HepG2 (cell line): ENCODE data around the gene NOTCH4. TPM values are rescaled to one million over a fixed set of nuclear protein-coding genes. Genes with fewer than 3 reads are reported as not detected.
A peak's percentile ranks its signal among the peaks of the same experiment; 100 is the strongest.

Experiments
- AHR ChIP-seq: IDR thresholded peaks from 2 replicates; pipeline ENCODE4 v1.6.1; 2018; ENCODE audit warnings: missing genetic modification reagents, missing compliant biosample characterization
- BRD4 ChIP-seq: sonication (generic); formaldehyde crosslinking; IDR thresholded peaks from 2 replicates; pipeline ENCODE4 v1.4.0; 2020; ENCODE audit warnings: missing genetic modification reagents
- CC2D1A ChIP-seq: sonication (generic); formaldehyde crosslinking; IDR thresholded peaks from 2 replicates; pipeline ENCODE4 v1.8.1; 2023; ENCODE audit warnings: mild to moderate bottlenecking, missing genetic modification reagents
- DRAP1 ChIP-seq: IDR thresholded peaks from 2 replicates; pipeline ENCODE4 v1.6.1; 2016; ENCODE audit warnings: missing genetic modification reagents, missing compliant biosample characterization
- GPN1 ChIP-seq: sonication (generic); formaldehyde crosslinking; IDR thresholded peaks from 2 replicates; pipeline ENCODE4 v1.5.1; 2020; ENCODE audit warnings: missing genetic modification reagents, borderline replicate concordance
- IRX3 ChIP-seq: sonication (generic); formaldehyde crosslinking; IDR thresholded peaks from 2 replicates; pipeline ENCODE4 v1.8.1; 2023; ENCODE audit warnings: mild to moderate bottlenecking, low read depth, missing genetic modification reagents, borderline replicate concordance
- KLF15 ChIP-seq: sonication (generic); formaldehyde crosslinking; IDR thresholded peaks from 2 replicates; pipeline ENCODE4 v1.8.1; 2023; ENCODE audit warnings: borderline replicate concordance, mild to moderate bottlenecking, inconsistent platforms, missing genetic modification reagents, mixed read lengths
- KMT2A ChIP-seq: sonication (generic); formaldehyde crosslinking; IDR thresholded peaks from 2 replicates; pipeline ENCODE4 v1.4.0; 2020; ENCODE audit warnings: missing genetic modification reagents
- MLXIP ChIP-seq: sonication (generic); formaldehyde crosslinking; IDR thresholded peaks from 2 replicates; pipeline ENCODE4 v1.9.0; 2021; ENCODE audit warnings: missing genetic modification reagents, borderline replicate concordance
- MTF1 ChIP-seq: sonication (generic); formaldehyde crosslinking; IDR thresholded peaks from 2 replicates; pipeline ENCODE4 v1.5.0; 2020; ENCODE audit warnings: missing genetic modification reagents
- MYPOP ChIP-seq: sonication (generic); formaldehyde crosslinking; IDR thresholded peaks from 2 replicates; pipeline ENCODE4 v1.8.1; 2023; ENCODE audit warnings: mild to moderate bottlenecking, moderate library complexity, missing genetic modification reagents
- NFRKB ChIP-seq: fragments of 450-650 bp; IDR thresholded peaks from 2 replicates; pipeline ENCODE4 v1.6.1; 2017
- PPARG ChIP-seq: conservative IDR thresholded peaks from 2 replicates; pipeline ENCODE4 v1.6.1; 2016; ENCODE audit warnings: missing biosample characterization, missing genetic modification reagents
- REPIN1 ChIP-seq: sonication (generic); formaldehyde crosslinking; IDR thresholded peaks from 2 replicates; pipeline ENCODE4 v1.8.0; 2022; ENCODE audit warnings: missing genetic modification reagents, low read depth, mild to moderate bottlenecking, borderline replicate concordance
- SOX6 ChIP-seq, 2 experiments: fragments of 450-650 bp in 1 of 2; sonication (generic) in 1 of 2; formaldehyde crosslinking in 1 of 2; IDR thresholded peaks; 2 replicates each; pipeline versions ENCODE4 v1.4.0 to v1.6.1; 2017 to 2020; ENCODE audit warnings: antibody characterized with exemption in 1 of 2, mild to moderate bottlenecking in 1 of 2, missing genetic modification reagents in 1 of 2
- SRF ChIP-seq: IDR thresholded peaks from 2 replicates; pipeline ENCODE4 v1.6.1; 2011; ENCODE audit warnings: mild to moderate bottlenecking, low read depth, low read length, moderate library complexity
- SRY ChIP-seq: sonication (generic); formaldehyde crosslinking; IDR thresholded peaks from 2 replicates; pipeline ENCODE4 v1.8.0; 2022; ENCODE audit warnings: mild to moderate bottlenecking, missing genetic modification reagents
- TAF15 ChIP-seq: fragments of 200-400 bp; formaldehyde crosslinking; IDR thresholded peaks from one replicate; pipeline ENCODE4 v1.6.1; 2018; ENCODE audit warnings: mild to moderate bottlenecking, low read depth, low read length; ENCODE audit not compliant: poor library complexity, severe bottlenecking
- U2AF2 ChIP-seq: fragments of 200-400 bp; formaldehyde crosslinking; IDR thresholded peaks from 2 replicates; pipeline ENCODE4 v1.6.1; 2017; ENCODE audit warnings: low read depth, mild to moderate bottlenecking, low read length
- ZNF124 ChIP-seq: sonication (generic); formaldehyde crosslinking; IDR thresholded peaks from 2 replicates; pipeline ENCODE4 v1.4.0; 2020; ENCODE audit warnings: missing genetic modification reagents
- ZNF20 ChIP-seq: sonication (generic); formaldehyde crosslinking; IDR thresholded peaks from 2 replicates; pipeline ENCODE4 v1.4.0; 2020; ENCODE audit warnings: mild to moderate bottlenecking, moderate library complexity, missing genetic modification reagents
- ZNF207 ChIP-seq: fragments of 450-650 bp; IDR thresholded peaks from 2 replicates; pipeline ENCODE4 v1.6.1; 2016; ENCODE audit warnings: antibody characterized with exemption, borderline replicate concordance
- ZNF350 ChIP-seq: sonication (generic); formaldehyde crosslinking; IDR thresholded peaks from 2 replicates; pipeline ENCODE4 v1.4.0; 2020; ENCODE audit warnings: mild to moderate bottlenecking, low read depth, missing genetic modification reagents, borderline replicate concordance
- ZNF431 ChIP-seq: sonication (generic); formaldehyde crosslinking; IDR thresholded peaks from 2 replicates; pipeline ENCODE4 v1.9.0; 2022; ENCODE audit warnings: missing genetic modification reagents, low read depth, mild to moderate bottlenecking, borderline replicate concordance
- ZNF567 ChIP-seq: sonication (generic); formaldehyde crosslinking; IDR thresholded peaks from 2 replicates; pipeline ENCODE4 v1.8.1; 2023; ENCODE audit warnings: mild to moderate bottlenecking, missing genetic modification reagents, borderline replicate concordance
- ZNF891 ChIP-seq: sonication (generic); formaldehyde crosslinking; IDR thresholded peaks from 2 replicates; pipeline ENCODE4 v1.5.0; 2020; ENCODE audit warnings: mild to moderate bottlenecking, missing genetic modification reagents
- polyA plus RNA-seq, 8 experiments: library from polyadenylated mRNA; depleted of rRNA in 3 of 8; stranded (reverse) in 7 of 8; unstranded in 1 of 8; fragments of >200 nt; fragmentation: Illumina TruSeq in 4 of 8; extraction: Trizol in 4 of 8; gene quantifications; 2 replicates each; pipeline versions ENCODE4 v1.2.1 to v1.2.3, GENCODE V29; 2011 to 2016; ENCODE audit warnings: low read depth in 4 of 8, missing spikeins in 1 of 8, mixed read lengths in 1 of 8; ENCODE audit not compliant: insufficient read depth in 1 of 8
- total RNA-seq, 5 experiments: library from RNA; depleted of rRNA; stranded (reverse); fragments of >200 nt; fragmentation: Illumina TruSeq; extraction: Trizol; gene quantifications; 2 replicates each; pipeline ENCODE4 v1.2.3, GENCODE V29; 2016; ENCODE audit warnings: low read depth in 1 of 5

Gene NOTCH4
- total and polyA plus RNA-seq, 2 of the 13 experiments (the other 11 are each of a cell fraction or from before 2014, with no cell fraction given): 0.51 to 0.83 TPM

GRCh38 chr6:32195902-32196681, 27.8 kb downstream of the NOTCH4 start (continued):
- 0 out of 2 replicates have a peak, but pooled peaks have one; percentile 73 for TF ChIP-seq CC2D1A
- TF ChIP-seq ZNF124 (CRISPR knock-in tag): 0 out of 2 replicates have a peak, but pooled peaks have one; percentile 88
- peak; percentile 99 for TF ChIP-seq ZNF891 (CRISPR knock-in tag)
- TF ChIP-seq KMT2A (CRISPR knock-in tag): no peak; the same call in 1 of the 2 replicates
- TF ChIP-seq ZNF207: no peak
- 0 out of 2 replicates have a peak, but pooled peaks have one; percentile 62 for TF ChIP-seq PPARG
- TF ChIP-seq IRX3 (CRISPR knock-in tag): peak; percentile 59
- peak; percentile 57; the same call in 1 of the 2 replicates for TF ChIP-seq ZNF431 (CRISPR knock-in tag)
- TF ChIP-seq SRF: no peak
- TF ChIP-seq ZNF350: peak; percentile 87
- no peak for TF ChIP-seq ZNF20 (CRISPR knock-in tag)
- no peak for TF ChIP-seq NFRKB
- peak; percentile 90; the same call in 1 of the 2 replicates for TF ChIP-seq MYPOP (CRISPR knock-in tag)
- peak; percentile 54; the same call in 1 of the 2 replicates for TF ChIP-seq AHR (CRISPR knock-in tag)
- peak; percentile 51; the same call in 1 of the 2 replicates for TF ChIP-seq REPIN1 (CRISPR knock-in tag)
- peak; percentile 85; the same call in 1 of the 2 replicates for TF ChIP-seq U2AF2
- no peak for TF ChIP-seq DRAP1
- TF ChIP-seq GPN1 (CRISPR knock-in tag): no peak
- TF ChIP-seq SRY (CRISPR knock-in tag): peak; percentile 92; the same call in 1 of the 2 replicates
- TF ChIP-seq MLXIP (CRISPR knock-in tag): 0 out of 2 replicates have a peak, but pooled peaks have one; percentile 55
- peak; percentile 62 for TF ChIP-seq TAF15
- no peak for TF ChIP-seq MTF1 (CRISPR knock-in tag)
- no peak for TF ChIP-seq ZNF567 (CRISPR knock-in tag)
- TF ChIP-seq SOX6 (IDR thresholded peaks at IDR 0.05): no peak
- TF ChIP-seq SOX6 (CRISPR knock-in tag; IDR thresholded peaks at IDR 0.05): peak; percentile 97
- TF ChIP-seq KLF15 (CRISPR knock-in tag): 0 out of 2 replicates have a peak, but pooled peaks have one; percentile 58
- TF ChIP-seq BRD4 (CRISPR knock-in tag): no peak; the same call in none of the 2 replicates
